Mucosa of descending colon (tissue), 3 donors: Measurements from ENCODE around the gene RETN. TPM values are rescaled to one million over a fixed set of nuclear protein-coding genes. Genes with fewer than 3 reads are reported as not detected.

ENCODE experiments used
- ATAC-seq: fragments of 200-7000 bp; cut with Tn5 transposase; one replicate; pipeline ENCODE4 v1.9.1; 2020; ENCODE audit warnings: mild to moderate bottlenecking, moderate library complexity
- DNase-seq, 3 donors: peaks; one replicate each; pipeline ENCODE4 v3.0.0-alpha.2; 2020
- H3K36me3 ChIP-seq: fragments of 200-600 bp; one replicate; pipeline ENCODE4 v1.8.0; 2021; ENCODE audit warnings: low read depth, mild to moderate bottlenecking
- H3K4me1 ChIP-seq: fragments of 200-600 bp; one replicate; pipeline ENCODE4 v1.8.0; 2021; ENCODE audit warnings: low read depth, mild to moderate bottlenecking
- H3K4me3 ChIP-seq: fragments of 200-600 bp; one replicate; pipeline ENCODE4 v1.8.0; 2021; ENCODE audit warnings: mild to moderate bottlenecking
- H3K9me3 ChIP-seq: fragments of 200-600 bp; one replicate; pipeline ENCODE4 v1.8.0; 2021; ENCODE audit warnings: mild to moderate bottlenecking
- CTCF ChIP-seq: fragments of 200-600 bp; IDR thresholded peaks from one replicate; pipeline ENCODE4 v1.8.0; 2022; ENCODE audit warnings: antibody characterized with exemption, mild to moderate bottlenecking
- intact Hi-C, 2 donors: fragments of 100-400 bp; cut with DNase I in 1 of 2; cut with micrococcal nuclease in 1 of 2; formaldehyde crosslinking; loops; one replicate each; pipeline versions ENCODE4 v1.11.0 to v1.11.1; 2022; cut with DNase I, micrococcal nuclease
- total RNA-seq, 3 donors: library from RNA; stranded (reverse); fragmentation: NEBNext Ultra II Directional in 2 of 3; extraction: Animal tissue kit (Norgen Biotek cat#: 25700) in 2 of 3; gene quantifications; one replicate each; pipeline versions ENCODE4 v1.2.1 to v1.2.4, GENCODE V29; 2021 to 2023
- donor health status: DM: no; HTN: no; CAD: no; lungs with moderate emphysema.
- donor health status: DM: no; HTN: no; CAD: no.
- donor health status: DM: no; HTN: yes; CAD: no.

Gene RETN
- total RNA-seq, 3 donors from 2014 or later, result not detected

GRCh38 chr19:7699417-7700401 is 30.9 kb downstream of the RETN start:
- intact Hi-C loops, result no loop called here
- Histone ChIP-seq H3K4me3 (no peak overlapping the region), H3K36me3 (no peaks in the 10 kb centered on the region), H3K9me3 (no peaks in the 10 kb centered on the region), H3K4me1 (no peaks in the 10 kb centered on the region)
- no peak for DNase-seq
- no peak for ATAC-seq
- TF ChIP-seq CTCF, result no peak

GRCh38 chr19:7701049-7701653 is 32.3 kb downstream of the RETN start:
- H3K4me3 ChIP-seq, result no peak overlapping the region
- H3K36me3 ChIP-seq, result no peaks in the 10 kb centered on the region
- ATAC-seq (no peak), DNase-seq (no peak)
- TF ChIP-seq CTCF, result no peak
- no peaks in the 10 kb centered on the region for H3K9me3 ChIP-seq
- intact Hi-C loops, result no loop called here
- H3K4me1 ChIP-seq, result no peaks in the 10 kb centered on the region

GRCh38 chr19:7701654-7702457 is 33.0 kb downstream of the RETN start, which contains the start of gene FCER2:
Gene FCER2 (minus strand): TSS chr19:7702131. CDS start chr19:7699760, 2,371 bp downstream.
- TF ChIP-seq CTCF, result no peak
- no peaks in the 10 kb centered on the region for H3K9me3 ChIP-seq
- H3K4me1 ChIP-seq, result no peaks in the 10 kb centered on the region
- ATAC-seq, result peak; percentile 45
- no peaks in the 10 kb centered on the region for H3K36me3 ChIP-seq
- DNase-seq, result peak in 1 of 3 donors; percentile 23
- intact Hi-C loops, result no loop called here
- no peak within 1 kb of the TSS for H3K4me3 ChIP-seq

DNA sequence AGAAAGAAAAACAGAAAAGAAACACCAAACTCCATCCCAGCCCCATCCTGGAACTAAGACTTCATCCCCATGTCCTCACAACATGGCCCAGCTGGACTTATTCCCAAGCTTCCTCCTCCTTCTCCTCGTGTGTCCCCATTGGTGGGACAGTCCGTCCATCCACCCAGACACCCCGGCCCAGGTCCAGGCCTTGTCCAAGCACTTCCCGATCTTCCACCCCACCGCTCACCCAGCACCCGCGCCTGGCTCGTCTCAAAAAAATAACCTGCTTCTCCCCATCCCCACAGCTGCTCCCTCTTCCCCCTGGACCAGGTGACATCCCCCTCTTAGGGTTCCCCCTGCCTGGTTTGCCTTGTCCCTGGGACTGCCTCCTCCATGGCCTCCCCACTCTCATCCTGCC is 34.5 kb downstream of the RETN start:
- no peaks in the 10 kb centered on the region for H3K4me1 ChIP-seq
- intact Hi-C loops, result no loop called here
- H3K4me3 ChIP-seq, result no peak overlapping the region
- H3K9me3 ChIP-seq, result no peaks in the 10 kb centered on the region
- DNase-seq (no peak), ATAC-seq (no peak)
- TF ChIP-seq CTCF, result no peak
- no peaks in the 10 kb centered on the region for H3K36me3 ChIP-seq

GRCh38 chr19:7704280-7705060 is 35.6 kb downstream of the RETN start:
- no peaks in the 10 kb centered on the region for H3K9me3 ChIP-seq
- no peaks in the 10 kb centered on the region for H3K4me1 ChIP-seq
- no peak for TF ChIP-seq CTCF
- no peak overlapping the region for H3K4me3 ChIP-seq
- H3K36me3 ChIP-seq, result no peaks in the 10 kb centered on the region
- intact Hi-C loops, result no loop called here
- no peak for DNase-seq
- no peak for ATAC-seq
